Astrocyte (in vitro differentiated cells and primary cell): ENCODE measurements around the gene EFNB2.

ENCODE experiments used
- EZH2 ChIP-seq: IDR thresholded peaks from 2 replicates; pipeline ENCODE4 v1.6.1; 2012; ENCODE audit warnings: mild to moderate bottlenecking, low read length, inconsistent platforms; ENCODE audit not compliant: insufficient read depth
- TF ChIP-seq, protein P1 (sequence below): IDR thresholded peaks from 2 replicates; pipeline ENCODE4 v1.5.1; 2011; ENCODE audit warnings: low read depth, mild to moderate bottlenecking, inconsistent platforms, low read length, moderate library complexity; ENCODE audit not compliant: insufficient read depth

- TF ChIP-seq, protein P1, sequence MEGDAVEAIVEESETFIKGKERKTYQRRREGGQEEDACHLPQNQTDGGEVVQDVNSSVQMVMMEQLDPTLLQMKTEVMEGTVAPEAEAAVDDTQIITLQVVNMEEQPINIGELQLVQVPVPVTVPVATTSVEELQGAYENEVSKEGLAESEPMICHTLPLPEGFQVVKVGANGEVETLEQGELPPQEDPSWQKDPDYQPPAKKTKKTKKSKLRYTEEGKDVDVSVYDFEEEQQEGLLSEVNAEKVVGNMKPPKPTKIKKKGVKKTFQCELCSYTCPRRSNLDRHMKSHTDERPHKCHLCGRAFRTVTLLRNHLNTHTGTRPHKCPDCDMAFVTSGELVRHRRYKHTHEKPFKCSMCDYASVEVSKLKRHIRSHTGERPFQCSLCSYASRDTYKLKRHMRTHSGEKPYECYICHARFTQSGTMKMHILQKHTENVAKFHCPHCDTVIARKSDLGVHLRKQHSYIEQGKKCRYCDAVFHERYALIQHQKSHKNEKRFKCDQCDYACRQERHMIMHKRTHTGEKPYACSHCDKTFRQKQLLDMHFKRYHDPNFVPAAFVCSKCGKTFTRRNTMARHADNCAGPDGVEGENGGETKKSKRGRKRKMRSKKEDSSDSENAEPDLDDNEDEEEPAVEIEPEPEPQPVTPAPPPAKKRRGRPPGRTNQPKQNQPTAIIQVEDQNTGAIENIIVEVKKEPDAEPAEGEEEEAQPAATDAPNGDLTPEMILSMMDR: no peak
- no peak for TF ChIP-seq EZH2
These were observed 64.9 kb downstream of the EFNB2 start for GRCh38 chr13:106470576-106470975.
